Measurements from ENCODE around the gene ECHDC3. TPM values are rescaled to one million over a fixed set of nuclear protein-coding genes. Genes with fewer than 3 reads are reported as not detected.

Gene ECHDC3
- total and polyA plus RNA-seq, 2 of the 13 experiments (the other 11 are each of a cell fraction or from before 2014, with no cell fraction given), result not detected

- TF ChIP-seq ZBTB40 (IDR thresholded peaks at IDR 0.05) (no peak), ZBTB40 (CRISPR knock-in tag; IDR thresholded peaks at IDR 0.05) (peak; percentile 82), ZNF83 (CRISPR knock-in tag; IDR thresholded peaks at IDR 0.05; ENCODE audit: borderline replicate concordance) (no peak), FOXK2 (IDR thresholded peaks at IDR 0.05) (no peak), ZHX2 (IDR thresholded peaks at IDR 0.05; ENCODE audit: low read depth) (peak; percentile 42; the same call in 1 of the 2 replicates), ZHX2 (CRISPR knock-in tag; IDR thresholded peaks at IDR 0.05; ENCODE audit: borderline replicate concordance) (no peak), ZNF563 (CRISPR knock-in tag; IDR thresholded peaks at IDR 0.05) (peak; percentile 77), NKX3-1 (CRISPR knock-in tag; IDR thresholded peaks at IDR 0.05) (no peak), BHLHE40 (IDR thresholded peaks at IDR 0.05; ENCODE audit: low read length) (peak; percentile 85), HNRNPL (IDR thresholded peaks at IDR 0.05; ENCODE audit: low read depth, low read length) (peak; percentile 74; the same call in 1 of the 2 replicates), CENPX (CRISPR knock-in tag; IDR thresholded peaks at IDR 0.05) (no peak), TFAP4 (IDR thresholded peaks at IDR 0.05; ENCODE audit: borderline replicate concordance, low read depth) (peak; percentile 86; the same call in 1 of the 2 replicates), TEAD3 (CRISPR knock-in tag; optimal IDR thresholded peaks at IDR 0.05; ENCODE audit: borderline replicate concordance) (peak; percentile 83), HNRNPUL1 (IDR thresholded peaks at IDR 0.05; ENCODE audit: low read depth, low read length) (peak; percentile 55; the same call in 1 of the 2 replicates)
Measured at GRCh38 chr10:11699550-11700097, 42.6 kb upstream of the ECHDC3 start (continued).

All from HepG2 (cell line).